Measurements from ENCODE around the gene ZIC5.
"Not testable (repeated sequence)": the region's sequence is repeated elsewhere in the genome, so short reads cannot be mapped to it uniquely, and the experiment has no call there.

Gene ZIC5

DNA sequence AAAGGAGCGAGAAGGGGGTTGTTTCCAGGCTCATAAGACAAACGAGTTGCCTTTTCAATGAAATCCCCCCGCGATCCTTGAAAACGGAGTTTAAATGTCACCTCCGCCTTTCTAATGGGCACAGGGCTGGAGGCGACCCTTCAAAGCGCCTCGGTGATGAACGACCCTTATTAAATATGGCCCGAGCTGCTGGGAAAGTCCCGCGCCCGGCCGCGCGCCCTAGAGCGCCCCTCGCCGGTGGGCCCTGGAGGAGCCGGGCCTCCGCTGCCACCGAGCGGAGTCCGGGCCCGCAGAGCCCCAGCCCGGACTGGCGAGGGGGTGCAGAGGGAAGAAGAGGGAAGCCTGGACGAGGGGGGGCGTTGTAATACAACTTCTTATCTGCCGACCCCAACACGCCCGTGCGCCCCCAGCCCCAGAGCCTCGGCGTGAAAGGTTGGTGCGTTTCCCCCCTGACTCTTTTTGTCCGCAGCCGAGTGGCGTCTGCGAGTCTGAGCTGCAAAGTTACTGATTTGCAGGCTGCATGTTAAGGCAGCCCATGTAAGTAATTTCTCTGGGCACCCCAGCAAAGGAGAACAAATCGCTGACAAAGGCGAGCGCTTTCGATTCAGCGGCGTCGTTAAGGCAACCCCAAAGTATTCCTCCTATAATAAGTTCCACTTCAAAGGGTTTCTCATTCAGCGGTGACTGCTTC is 11.9 kb downstream of the ZIC5 start:
- DNase-seq = no peak

DNA sequence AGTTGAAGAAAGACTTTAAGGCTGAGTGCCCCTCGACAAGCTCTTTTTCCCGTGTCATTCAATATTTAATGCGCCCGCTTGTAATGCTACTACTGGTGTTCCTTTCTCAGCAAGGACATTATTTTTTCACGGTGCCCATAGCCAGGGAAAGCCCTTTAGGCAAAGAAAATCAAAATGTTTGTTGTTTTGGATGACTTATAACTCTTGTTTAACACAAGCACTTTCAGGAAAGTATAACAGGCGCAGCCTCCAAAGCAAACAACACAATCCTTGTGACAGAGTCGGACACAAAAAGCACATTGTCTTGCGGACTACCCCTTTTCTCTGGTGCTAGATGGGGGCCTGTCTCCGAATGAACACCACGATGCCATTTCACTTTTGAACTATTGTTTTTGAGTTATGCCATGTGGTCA is 12.4 kb downstream of the ZIC5 start:
- no peak for DNase-seq

- no peak for DNase-seq
Observed at GRCh38 chr13:99958406-99959126, 13.0 kb downstream of the ZIC5 start.

GRCh38 chr13:99956473-99957349 is 14.9 kb downstream of the ZIC5 start:
- no peak for DNase-seq

DNA sequence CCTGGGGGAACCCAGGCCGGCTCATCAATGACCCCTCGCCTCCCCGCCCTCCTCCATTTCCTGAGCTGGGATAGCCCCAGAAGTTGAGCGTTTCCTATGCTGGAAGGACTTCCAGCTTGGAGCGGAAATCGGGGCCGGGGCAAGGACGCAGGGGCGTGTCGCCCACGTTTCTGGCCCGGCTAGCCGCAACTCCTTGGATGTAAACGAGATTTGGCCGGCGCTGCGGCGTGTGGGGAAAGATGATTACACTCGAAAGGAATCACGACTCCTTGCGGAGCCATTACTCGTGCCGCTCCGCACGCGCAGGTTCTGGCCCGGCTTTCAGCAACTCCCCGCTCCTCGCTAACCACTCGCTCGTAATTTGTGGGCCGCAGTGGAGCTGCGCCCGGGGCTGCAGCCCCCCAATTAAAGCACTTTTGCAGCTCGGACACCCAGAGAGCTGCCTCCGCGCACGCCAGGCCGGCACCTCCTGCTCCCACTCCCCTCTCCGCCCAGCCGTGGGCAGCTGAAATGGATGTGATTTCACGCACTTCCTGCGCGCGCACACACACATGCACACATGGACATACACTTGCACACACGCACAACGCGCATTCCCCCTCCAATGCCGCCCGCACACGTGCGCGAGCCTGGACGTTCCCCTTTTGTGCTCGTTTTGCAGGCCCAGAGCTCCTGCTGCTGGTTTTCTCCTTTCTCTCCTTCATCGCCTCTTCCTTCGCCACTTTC is 15.7 kb downstream of the ZIC5 start:
- peak; percentile 52 for DNase-seq

DNA sequence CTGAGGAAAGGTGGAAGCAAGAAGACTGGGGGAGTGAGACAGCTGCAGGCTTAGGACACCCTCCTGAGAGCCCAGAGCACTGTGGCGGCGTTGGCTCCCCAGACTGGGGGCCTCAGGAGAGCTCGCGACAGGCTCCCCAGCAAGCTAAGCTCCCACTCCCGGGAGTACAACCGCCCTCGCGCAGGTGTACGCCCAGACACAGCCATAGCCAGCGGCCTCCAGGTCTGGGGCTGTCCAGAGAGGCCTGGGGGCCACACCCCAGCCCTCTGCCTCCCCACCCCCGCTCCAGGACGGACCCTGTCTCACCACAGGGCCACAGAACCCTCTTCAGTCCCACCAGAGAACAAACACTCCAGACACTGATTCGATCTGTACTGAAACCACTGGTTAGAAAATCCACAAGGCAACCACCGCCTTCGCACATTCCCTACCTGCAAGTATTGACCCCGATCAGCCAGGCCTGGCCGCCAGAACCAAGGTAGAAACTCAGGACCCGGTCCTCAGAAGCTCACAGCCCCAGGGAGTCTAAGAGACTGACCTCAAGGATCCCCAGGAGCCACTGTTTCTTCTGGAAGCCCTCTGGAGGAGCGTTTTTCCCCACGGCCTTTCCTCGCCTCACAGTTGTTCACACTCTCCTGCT is 16.3 kb downstream of the ZIC5 start:
- DNase-seq = no peak

GRCh38 chr13:99953138-99953755 is 18.3 kb downstream of the ZIC5 start:
- DNase-seq = no peak

DNA sequence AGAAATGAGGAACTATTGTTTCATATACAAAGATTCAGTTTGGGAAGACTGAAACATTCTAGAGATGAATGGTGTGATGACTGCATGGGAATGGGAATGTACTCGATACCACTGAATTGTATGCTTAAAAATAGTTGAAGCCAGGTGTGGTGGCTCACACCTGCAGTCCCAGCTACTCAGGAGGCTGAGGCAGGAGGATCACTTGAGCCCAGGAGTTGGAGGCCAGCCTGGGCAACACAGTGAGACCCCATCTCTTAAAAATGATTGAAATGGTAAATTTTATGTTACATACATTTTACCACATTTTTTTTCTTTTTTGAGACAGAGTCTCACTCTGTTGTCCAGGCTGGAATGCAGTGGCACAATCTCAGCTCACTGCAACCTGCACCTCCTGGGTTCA is 19.9 kb downstream of the ZIC5 start:
- DNase-seq = not testable (repeated sequence)

DNA sequence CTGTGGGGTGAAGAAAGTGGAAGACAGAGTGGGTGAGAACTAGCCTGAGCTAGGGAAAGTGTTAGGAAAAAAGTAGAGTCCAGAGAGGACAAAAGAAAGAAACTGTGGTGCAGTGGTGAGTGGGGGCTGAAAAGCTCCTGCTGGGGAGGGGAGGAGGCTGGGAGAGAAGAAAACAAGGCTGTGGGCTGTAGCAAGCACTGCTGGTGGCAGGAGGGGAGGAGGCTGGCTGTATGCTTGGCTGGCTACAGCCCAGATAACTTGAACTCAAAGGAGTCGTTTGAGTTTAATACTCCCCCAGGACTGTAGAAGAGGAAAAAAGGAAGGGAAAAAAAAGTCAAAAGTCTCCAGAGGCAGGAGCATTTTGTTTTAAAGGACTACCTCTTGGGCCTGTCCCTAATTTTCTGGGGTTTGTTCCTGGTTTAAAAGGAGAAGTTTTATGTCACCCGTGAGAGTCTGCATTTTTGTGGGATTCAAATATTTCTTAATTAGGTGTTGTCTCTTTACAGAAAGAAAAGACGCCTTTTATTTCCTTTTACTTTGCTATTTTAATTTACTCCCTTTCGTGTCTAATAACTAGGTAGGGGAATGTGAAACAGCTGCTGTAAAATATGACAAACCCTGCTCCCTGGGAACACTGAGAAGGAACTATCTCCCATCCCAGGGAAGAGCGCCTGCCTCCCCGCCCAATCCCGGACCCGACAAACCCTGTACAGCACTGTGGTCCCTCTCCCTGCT is 21.7 kb downstream of the ZIC5 start:
- no peak for DNase-seq

- no peak for DNase-seq
Observed at GRCh38 chr13:99948907-99949678, 22.5 kb downstream of the ZIC5 start.

DNA sequence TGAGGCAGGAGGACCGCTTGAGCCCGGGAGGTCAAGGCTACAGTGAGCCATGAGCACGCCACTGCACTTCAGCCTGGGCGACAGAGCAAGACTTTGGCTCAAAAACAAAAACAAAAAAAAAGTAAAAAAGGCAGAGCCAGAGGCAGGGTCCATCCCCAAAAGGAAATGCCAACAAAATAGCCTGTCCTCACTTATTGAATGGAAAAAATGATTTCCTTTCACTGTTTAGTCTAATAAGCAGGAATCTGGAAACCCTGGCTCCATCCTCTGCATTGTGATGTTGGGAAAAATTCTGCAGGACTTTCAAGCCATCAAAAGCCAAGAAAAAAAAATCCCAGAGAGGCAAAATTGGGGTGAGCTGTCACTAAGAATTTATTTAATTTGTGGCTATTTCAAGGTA is 23.2 kb downstream of the ZIC5 start:
- DNase-seq = no peak

DNA sequence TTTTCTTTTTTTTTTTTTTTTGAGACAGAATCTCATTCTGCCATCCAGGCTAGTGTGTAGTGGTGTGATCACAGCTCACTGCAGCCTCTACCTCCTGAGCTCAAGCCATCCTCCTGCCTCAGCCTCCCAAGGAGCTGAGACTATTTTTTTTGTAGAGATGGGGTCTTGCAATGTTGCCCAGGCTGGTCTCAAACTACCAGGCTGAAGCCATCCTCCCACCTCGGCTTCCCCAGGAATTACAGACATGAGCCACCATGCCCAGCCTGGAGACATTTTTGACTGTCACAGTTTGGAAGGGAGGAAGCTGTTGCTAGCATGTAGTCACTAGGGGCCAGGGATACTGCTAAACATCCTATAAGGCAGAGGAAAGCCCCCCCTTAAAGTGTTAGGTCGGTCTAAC is 23.9 kb downstream of the ZIC5 start:
- no peak for DNase-seq

DNA sequence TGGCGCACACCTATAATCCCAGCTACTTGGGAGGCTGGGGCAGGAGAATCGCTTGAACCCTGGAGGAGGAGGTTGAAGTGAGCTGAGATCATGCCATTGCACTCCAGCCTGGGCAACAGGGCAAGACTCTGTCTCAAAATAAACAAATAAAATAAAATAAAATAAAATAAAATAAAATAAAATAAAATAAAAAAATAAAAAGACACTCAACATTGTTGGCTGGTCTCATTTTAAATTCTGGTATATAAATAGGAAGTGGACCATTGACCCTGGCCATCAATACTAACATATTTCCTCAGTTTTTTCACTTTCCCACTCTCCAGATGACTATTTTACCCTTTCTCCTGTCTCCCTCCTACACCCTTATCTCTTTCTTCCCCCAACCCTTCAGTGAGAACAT is 26.1 kb downstream of the ZIC5 start:
- not testable (repeated sequence) for DNase-seq

DNA sequence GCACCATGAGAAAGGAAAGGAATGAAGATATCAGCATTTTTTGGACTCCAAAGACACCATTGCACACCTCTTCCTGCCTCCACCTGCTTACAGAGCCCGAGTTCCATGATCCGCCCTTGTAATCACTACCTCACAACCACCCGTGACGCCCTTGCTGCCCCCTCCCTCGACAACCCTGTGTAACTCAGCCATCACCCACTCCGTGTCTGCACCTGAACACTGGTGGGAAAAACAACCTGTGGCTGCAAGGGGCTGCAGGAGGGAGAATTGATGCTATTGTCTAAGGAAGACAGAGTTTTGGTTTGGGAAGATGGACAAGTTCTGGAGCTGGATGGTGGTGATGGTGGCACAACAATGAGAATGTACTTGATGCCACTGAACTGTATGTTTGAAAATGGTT is 27.0 kb downstream of the ZIC5 start:
- DNase-seq = no peak

- DNase-seq = no peak
Observed at GRCh38 chr13:99944102-99944501, 27.5 kb downstream of the ZIC5 start.

DNA sequence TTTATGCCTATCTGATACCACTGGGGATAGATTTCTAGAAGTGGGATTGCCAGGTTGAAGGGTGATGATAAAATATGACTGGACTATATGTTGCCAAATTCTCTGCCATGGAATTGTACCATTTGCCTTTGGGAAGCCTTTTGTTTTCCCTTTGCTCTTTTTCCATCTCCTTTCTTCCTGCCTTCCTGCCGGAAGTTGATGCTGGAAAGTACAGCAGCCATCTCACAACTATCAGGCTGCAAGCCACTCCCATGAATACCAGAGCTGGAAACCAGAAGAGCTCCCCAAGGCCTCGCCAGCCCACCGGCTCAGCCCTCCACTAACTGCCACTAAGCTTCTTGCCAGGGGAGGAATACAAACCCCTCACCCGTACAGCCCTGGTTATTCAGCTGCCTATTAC is 29.7 kb downstream of the ZIC5 start:
- no peak for DNase-seq

- DNase-seq = no peak
Observed at GRCh38 chr13:99941086-99941485, 30.5 kb downstream of the ZIC5 start.

GRCh38 chr13:99938635-99939034 is 32.9 kb downstream of the ZIC5 start:
- DNase-seq = no peak

GRCh38 chr13:99935772-99936171 is 35.8 kb downstream of the ZIC5 start:
- DNase-seq = no peak

GRCh38 chr13:99932912-99933311 is 38.7 kb downstream of the ZIC5 start:
- no peak for DNase-seq

- no peak for DNase-seq
Observed at GRCh38 chr13:99930925-99931324, 40.6 kb downstream of the ZIC5 start.
